SK-N-MC (cell line): ENCODE measurements around the gene LRRC36.
"Not testable (repeated sequence)": the region's sequence is repeated elsewhere in the genome, so short reads cannot be mapped to it uniquely, and the experiment has no call there.

Experiments
- EZH2 ChIP-seq: fragments of 200-600 bp; sonication (generic); IDR thresholded peaks from one replicate; pipeline ENCODE4 v1.6.1; 2017; ENCODE audit warnings: antibody characterized with exemption
- POLR2AphosphoS5 ChIP-seq: IDR thresholded peaks from 2 replicates; pipeline ENCODE4 v1.6.1; 2012; ENCODE audit warnings: mild to moderate bottlenecking, low read depth, low read length, borderline replicate concordance

- not testable (repeated sequence) for TF ChIP-seq EZH2, POLR2AphosphoS5
These were observed 88.8 kb downstream of the LRRC36 start for GRCh38 chr16:67415421-67415820.
